ENCODE results near the gene YEATS2.

- TF ChIP-seq CTCF (IDR thresholded peaks at IDR 0.05; ENCODE audit: insufficient read depth, low read depth, low read length) (no peak), EZH2 (IDR thresholded peaks at IDR 0.05; ENCODE audit: insufficient read depth, low read length) (no peak)
Measured at GRCh38 chr3:183845090-183845489, 147.5 kb downstream of the YEATS2 start.

All from astrocyte (in vitro differentiated cells and primary cell).